ENCODE results near the gene NAPA.

The NAPA gene

GRCh38 chr19:47514869-47515588 lies at the start of gene NAPA:
NAPA (minus strand) TSS chr19:47515063; CDS start chr19:47514940, 123 bp downstream.
- no peaks in the 10 kb centered on the region for H3K9me3 ChIP-seq (ENCODE audit: low read depth, low read length)
- peak within 1 kb of the TSS; percentile 100 for H3K4me3 ChIP-seq
- TF ChIP-seq EZH2 (IDR thresholded peaks at IDR 0.05), result no peak
- TF ChIP-seq POLR2AphosphoS5 (IDR thresholded peaks at IDR 0.05; ENCODE audit: borderline replicate concordance, low read depth, low read length), result peak; percentile 79; the same call in 1 of the 2 replicates
- TF ChIP-seq FOXP2 (optimal IDR thresholded peaks at IDR 0.05; ENCODE audit: control extremely low read depth, extremely low read length, insufficient read depth), result peak; percentile 94
- DNase-seq (ENCODE audit: low read depth, low spot score), result peak; percentile 99
- H3K36me3 ChIP-seq (ENCODE audit: insufficient read depth, low read length), result no peaks in the 10 kb centered on the region
- H3K9ac ChIP-seq (ENCODE audit: insufficient read length), result peak within 1 kb of the TSS; percentile 98
- H3K27ac ChIP-seq, result peak within 1 kb of the TSS; percentile 83

GRCh38 chr19:47564081-47564480 lies 49.2 kb upstream of the NAPA start:
- no peaks in the 10 kb centered on the region for H3K9me3 ChIP-seq (ENCODE audit: low read depth, low read length)
- DNase-seq (ENCODE audit: low read depth, low spot score), result no peak
- H3K36me3 ChIP-seq (ENCODE audit: insufficient read depth, low read length), result no peaks in the 10 kb centered on the region
- TF ChIP-seq POLR2AphosphoS5 (IDR thresholded peaks at IDR 0.05; ENCODE audit: borderline replicate concordance, low read depth, low read length) (no peak), EZH2 (IDR thresholded peaks at IDR 0.05) (no peak), FOXP2 (optimal IDR thresholded peaks at IDR 0.05; ENCODE audit: control extremely low read depth, extremely low read length, insufficient read depth) (no peak)
- H3K27ac ChIP-seq, result no peak overlapping the region
- H3K4me3 ChIP-seq, result no peak overlapping the region
- no peak overlapping the region for H3K9ac ChIP-seq (ENCODE audit: insufficient read length)

- TF ChIP-seq POLR2AphosphoS5 (IDR thresholded peaks at IDR 0.05; ENCODE audit: borderline replicate concordance, low read depth, low read length), result no peak
- TF ChIP-seq FOXP2 (optimal IDR thresholded peaks at IDR 0.05; ENCODE audit: control extremely low read depth, extremely low read length, insufficient read depth), result no peak
- TF ChIP-seq EZH2 (IDR thresholded peaks at IDR 0.05), result no peak
- Histone ChIP-seq H3K9ac (ENCODE audit: insufficient read length) (no peak overlapping the region), H3K4me3 (no peak overlapping the region), H3K36me3 (ENCODE audit: insufficient read depth, low read length) (no peaks in the 10 kb centered on the region), H3K27ac (no peak overlapping the region), H3K9me3 (ENCODE audit: low read depth, low read length) (no peaks in the 10 kb centered on the region)
- no peak for DNase-seq (ENCODE audit: low read depth, low spot score)
Observed at GRCh38 chr19:47561440-47562057, 46.7 kb upstream of the NAPA start.

GRCh38 chr19:47560999-47561398 lies 46.1 kb upstream of the NAPA start:
- TF ChIP-seq POLR2AphosphoS5 (IDR thresholded peaks at IDR 0.05; ENCODE audit: borderline replicate concordance, low read depth, low read length) (no peak), EZH2 (IDR thresholded peaks at IDR 0.05) (no peak), FOXP2 (optimal IDR thresholded peaks at IDR 0.05; ENCODE audit: control extremely low read depth, extremely low read length, insufficient read depth) (no peak)
- no peaks in the 10 kb centered on the region for H3K9me3 ChIP-seq (ENCODE audit: low read depth, low read length)
- DNase-seq (ENCODE audit: low read depth, low spot score), result no peak
- H3K4me3 ChIP-seq, result no peak overlapping the region
- no peak overlapping the region for H3K27ac ChIP-seq
- no peak overlapping the region for H3K9ac ChIP-seq (ENCODE audit: insufficient read length)
- no peaks in the 10 kb centered on the region for H3K36me3 ChIP-seq (ENCODE audit: insufficient read depth, low read length)

GRCh38 chr19:47550129-47550528 lies 35.3 kb upstream of the NAPA start:
- no peak for DNase-seq (ENCODE audit: low read depth, low spot score)
- H3K9ac ChIP-seq (ENCODE audit: insufficient read length), result no peak overlapping the region
- no peaks in the 10 kb centered on the region for H3K36me3 ChIP-seq (ENCODE audit: insufficient read depth, low read length)
- H3K4me3 ChIP-seq, result no peak overlapping the region
- no peak overlapping the region for H3K27ac ChIP-seq
- H3K9me3 ChIP-seq (ENCODE audit: low read depth, low read length), result no peaks in the 10 kb centered on the region
- TF ChIP-seq EZH2 (IDR thresholded peaks at IDR 0.05) (no peak), POLR2AphosphoS5 (IDR thresholded peaks at IDR 0.05; ENCODE audit: borderline replicate concordance, low read depth, low read length) (no peak), FOXP2 (optimal IDR thresholded peaks at IDR 0.05; ENCODE audit: control extremely low read depth, extremely low read length, insufficient read depth) (no peak)

- no peaks in the 10 kb centered on the region for H3K36me3 ChIP-seq (ENCODE audit: insufficient read depth, low read length)
- H3K9me3 ChIP-seq (ENCODE audit: low read depth, low read length), result no peaks in the 10 kb centered on the region
- H3K4me3 ChIP-seq, result no peak overlapping the region
- H3K27ac ChIP-seq, result no peak overlapping the region
- no peak for DNase-seq (ENCODE audit: low read depth, low spot score)
- H3K9ac ChIP-seq (ENCODE audit: insufficient read length), result no peak overlapping the region
- no peak for TF ChIP-seq EZH2 (IDR thresholded peaks at IDR 0.05)
- no peak for TF ChIP-seq POLR2AphosphoS5 (IDR thresholded peaks at IDR 0.05; ENCODE audit: borderline replicate concordance, low read depth, low read length)
- TF ChIP-seq FOXP2 (optimal IDR thresholded peaks at IDR 0.05; ENCODE audit: control extremely low read depth, extremely low read length, insufficient read depth), result no peak
Observed at GRCh38 chr19:47549261-47549862, 34.5 kb upstream of the NAPA start.

GRCh38 chr19:47547199-47547598 lies 32.3 kb upstream of the NAPA start:
- DNase-seq (ENCODE audit: low read depth, low spot score), result no peak
- Histone ChIP-seq H3K27ac (no peak overlapping the region), H3K9me3 (ENCODE audit: low read depth, low read length) (no peaks in the 10 kb centered on the region), H3K36me3 (ENCODE audit: insufficient read depth, low read length) (no peaks in the 10 kb centered on the region), H3K4me3 (no peak overlapping the region), H3K9ac (ENCODE audit: insufficient read length) (no peak overlapping the region)
- TF ChIP-seq FOXP2 (optimal IDR thresholded peaks at IDR 0.05; ENCODE audit: control extremely low read depth, extremely low read length, insufficient read depth), result no peak
- no peak for TF ChIP-seq EZH2 (IDR thresholded peaks at IDR 0.05)
- no peak for TF ChIP-seq POLR2AphosphoS5 (IDR thresholded peaks at IDR 0.05; ENCODE audit: borderline replicate concordance, low read depth, low read length)
